ENCODE data around the gene CDC25B.
A peak's percentile ranks its signal among the peaks of the same experiment; 100 is the strongest.

Gene CDC25B

DNA sequence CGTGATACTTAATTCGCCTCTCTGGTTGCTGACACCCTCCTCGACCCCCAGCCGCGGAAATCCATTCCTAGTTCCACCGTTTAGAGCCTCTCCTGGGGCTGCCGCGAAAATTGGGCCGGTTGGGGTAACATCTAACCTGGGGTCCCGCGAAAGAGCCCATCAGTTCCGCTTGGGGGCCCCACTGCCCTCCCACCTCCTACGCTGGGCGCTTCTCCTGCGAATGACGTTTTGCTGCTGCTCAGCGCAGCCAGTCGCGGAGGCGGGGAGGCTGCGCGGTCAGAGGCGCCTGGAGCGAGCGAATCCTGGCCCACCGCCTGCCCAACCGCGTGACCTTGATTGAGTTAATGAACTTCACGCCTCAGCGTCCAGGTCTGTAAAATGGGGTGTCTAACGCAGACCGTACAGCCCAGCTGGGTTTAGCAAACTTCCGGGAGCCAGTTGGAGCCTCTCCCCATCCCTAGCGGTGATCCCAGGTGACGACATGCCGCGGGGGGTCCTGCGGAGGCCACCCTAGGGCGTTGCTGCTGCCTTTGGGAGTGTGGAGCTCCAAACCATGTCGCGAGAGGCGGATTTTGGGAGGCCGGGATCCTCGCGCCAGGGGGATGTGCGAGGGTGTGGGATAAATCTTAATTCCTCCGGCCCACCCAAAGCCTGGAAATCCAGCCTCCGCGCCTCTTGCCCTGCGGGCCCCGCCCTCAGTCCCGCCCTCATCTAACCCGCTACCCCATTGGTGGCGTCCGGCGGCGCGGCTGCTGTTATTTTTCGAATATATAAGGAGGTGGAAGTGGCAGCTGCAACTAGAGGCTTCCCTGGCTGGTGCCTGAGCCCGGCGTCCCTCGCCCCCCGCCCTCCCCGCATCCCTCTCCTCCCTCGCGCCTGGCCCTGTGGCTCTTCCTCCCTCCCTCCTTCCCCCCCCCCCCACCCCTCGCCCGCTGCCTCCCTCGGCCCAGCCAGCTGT is at the start of gene CDC25B:
TSS of gene CDC25B (plus strand) at position 800 of the 958 bp plus-strand sequence. CDS start 222 bp downstream, outside the sequence.
- peak within 1 kb of the TSS; percentile 91 for H3K4me3 ChIP-seq (ENCODE audit: low read depth, low read length)
- DNase-seq (ENCODE audit: low read depth) = peak; percentile 92
- TF ChIP-seq, protein P1, sequence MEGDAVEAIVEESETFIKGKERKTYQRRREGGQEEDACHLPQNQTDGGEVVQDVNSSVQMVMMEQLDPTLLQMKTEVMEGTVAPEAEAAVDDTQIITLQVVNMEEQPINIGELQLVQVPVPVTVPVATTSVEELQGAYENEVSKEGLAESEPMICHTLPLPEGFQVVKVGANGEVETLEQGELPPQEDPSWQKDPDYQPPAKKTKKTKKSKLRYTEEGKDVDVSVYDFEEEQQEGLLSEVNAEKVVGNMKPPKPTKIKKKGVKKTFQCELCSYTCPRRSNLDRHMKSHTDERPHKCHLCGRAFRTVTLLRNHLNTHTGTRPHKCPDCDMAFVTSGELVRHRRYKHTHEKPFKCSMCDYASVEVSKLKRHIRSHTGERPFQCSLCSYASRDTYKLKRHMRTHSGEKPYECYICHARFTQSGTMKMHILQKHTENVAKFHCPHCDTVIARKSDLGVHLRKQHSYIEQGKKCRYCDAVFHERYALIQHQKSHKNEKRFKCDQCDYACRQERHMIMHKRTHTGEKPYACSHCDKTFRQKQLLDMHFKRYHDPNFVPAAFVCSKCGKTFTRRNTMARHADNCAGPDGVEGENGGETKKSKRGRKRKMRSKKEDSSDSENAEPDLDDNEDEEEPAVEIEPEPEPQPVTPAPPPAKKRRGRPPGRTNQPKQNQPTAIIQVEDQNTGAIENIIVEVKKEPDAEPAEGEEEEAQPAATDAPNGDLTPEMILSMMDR (IDR thresholded peaks at IDR 0.05; ENCODE audit: insufficient read depth, low read depth, low read length, missing control alignments) = peak; percentile 38

DNA sequence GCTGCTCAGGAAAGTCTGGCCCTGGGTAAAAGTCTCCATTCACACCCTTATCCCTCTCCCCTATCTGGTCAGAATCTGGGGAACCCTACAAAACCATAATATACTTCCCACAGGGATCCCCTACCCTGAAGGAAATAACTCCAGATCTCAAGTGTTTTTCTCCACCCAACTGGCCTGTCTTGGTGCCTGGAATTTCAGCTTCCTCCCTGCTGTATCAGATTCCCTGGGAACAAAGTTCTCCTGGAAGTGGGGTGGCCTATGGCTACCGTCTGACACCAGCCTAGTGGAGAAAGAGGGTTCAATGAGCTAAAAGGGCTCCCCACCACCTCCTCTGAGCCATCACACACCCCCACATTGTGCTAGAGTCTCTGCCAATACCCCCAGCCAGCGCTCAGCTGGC is 48.6 kb upstream of the CDC25B start:
- TF ChIP-seq, protein P1 (IDR thresholded peaks at IDR 0.05; ENCODE audit: insufficient read depth, low read depth, low read length, missing control alignments) = no peak
- DNase-seq (ENCODE audit: low read depth) = no peak
- no peak overlapping the region for H3K4me3 ChIP-seq (ENCODE audit: low read depth, low read length)

DNA sequence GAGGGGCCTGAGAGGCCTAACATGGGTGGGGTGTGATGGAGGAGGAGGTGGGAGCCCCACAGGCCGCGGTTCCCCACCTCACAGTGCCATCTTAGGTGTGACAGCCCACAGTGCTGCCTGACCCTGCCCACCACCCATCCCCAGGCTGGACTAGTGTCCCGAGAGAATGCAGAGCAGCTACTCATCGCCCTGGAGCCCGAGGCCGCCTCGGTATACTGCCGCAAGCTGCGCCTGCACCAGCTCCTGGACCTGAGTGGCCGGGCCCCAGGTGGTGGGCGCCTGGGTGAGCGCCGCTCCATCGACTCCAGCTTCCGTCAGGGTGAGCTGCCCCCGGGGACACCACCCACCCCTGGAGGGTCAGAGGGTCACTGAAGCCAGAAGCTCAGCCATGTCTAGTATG is 48.0 kb upstream of the CDC25B start:
- DNase-seq (ENCODE audit: low read depth) = no peak
- TF ChIP-seq, protein P1 (IDR thresholded peaks at IDR 0.05; ENCODE audit: insufficient read depth, low read depth, low read length, missing control alignments) = no peak
- no peak overlapping the region for H3K4me3 ChIP-seq (ENCODE audit: low read depth, low read length)

DNA sequence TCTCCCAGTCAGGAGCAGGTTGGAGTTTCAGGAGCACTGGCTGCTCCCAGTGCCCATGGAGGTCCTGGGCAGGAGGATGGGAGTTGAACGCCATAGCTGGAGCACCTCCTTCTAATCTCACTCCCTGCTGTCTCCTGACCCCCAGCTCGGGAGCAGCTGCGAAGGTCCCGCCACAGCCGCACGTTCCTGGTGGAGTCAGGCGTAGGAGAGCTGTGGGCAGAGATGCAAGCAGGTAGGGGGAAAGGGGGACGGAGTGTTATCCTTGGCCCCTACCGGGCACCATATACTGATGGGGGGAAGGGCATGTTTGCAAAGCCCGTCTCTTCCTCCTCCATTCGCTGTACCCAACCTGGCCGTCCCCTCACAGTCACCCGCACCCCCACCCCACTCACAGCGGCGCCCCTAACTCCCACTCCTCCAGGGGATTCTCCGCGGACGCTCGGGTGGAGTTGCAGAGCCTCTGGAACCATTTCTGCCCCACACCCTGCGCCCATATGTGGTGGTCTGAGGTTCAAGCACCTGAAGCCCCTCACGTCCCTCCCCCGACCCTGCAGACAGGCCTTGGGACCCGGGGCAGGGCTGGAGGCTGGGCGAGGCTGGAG is 46.9 kb upstream of the CDC25B start:
- no peak overlapping the region for H3K4me3 ChIP-seq (ENCODE audit: low read depth, low read length)
- DNase-seq (ENCODE audit: low read depth) = no peak

DNA sequence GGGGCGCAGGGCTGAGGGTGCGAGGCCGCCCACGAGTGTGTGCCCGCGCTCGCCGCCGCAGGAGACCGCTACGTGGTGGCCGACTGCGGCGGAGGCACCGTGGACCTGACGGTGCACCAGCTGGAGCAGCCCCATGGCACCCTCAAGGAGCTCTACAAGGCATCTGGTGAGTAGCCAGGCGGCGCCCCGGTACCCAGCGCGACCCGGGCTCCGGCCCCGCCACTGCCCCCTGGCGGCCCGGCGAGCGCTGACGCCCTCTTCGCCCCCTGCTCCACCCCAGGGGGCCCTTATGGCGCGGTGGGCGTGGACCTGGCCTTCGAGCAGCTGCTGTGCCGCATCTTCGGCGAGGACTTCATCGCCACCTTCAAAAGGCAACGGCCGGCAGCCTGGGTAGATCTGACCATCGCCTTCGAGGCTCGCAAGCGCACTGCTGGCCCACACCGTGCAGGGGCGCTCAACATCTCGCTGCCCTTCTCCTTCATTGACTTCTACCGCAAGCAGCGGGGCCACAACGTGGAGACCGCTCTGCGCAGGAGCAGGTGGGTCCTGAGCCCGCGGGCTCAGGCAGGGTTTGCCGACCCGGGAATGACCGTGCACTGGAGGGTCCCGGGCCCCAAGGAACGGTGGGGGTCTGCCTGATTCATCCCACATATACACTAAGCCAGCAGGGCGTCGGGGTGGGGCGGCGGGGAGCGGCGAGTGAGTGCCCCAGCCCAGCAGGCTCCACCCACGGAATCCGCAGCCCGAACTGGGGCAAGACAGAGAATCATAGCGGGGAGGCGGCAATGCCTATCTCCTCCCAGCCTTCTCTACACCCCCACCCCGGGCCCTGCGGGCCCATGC is 46.2 kb upstream of the CDC25B start:
- H3K4me3 ChIP-seq (ENCODE audit: low read depth, low read length) = no peak overlapping the region
- TF ChIP-seq, protein P1 (IDR thresholded peaks at IDR 0.05; ENCODE audit: insufficient read depth, low read depth, low read length, missing control alignments) = peak; percentile 47
- DNase-seq (ENCODE audit: low read depth) = peak; percentile 35

More for the DNA sequence above, 46.9 kb upstream of the CDC25B start:
- TF ChIP-seq, protein P1 (IDR thresholded peaks at IDR 0.05; ENCODE audit: insufficient read depth, low read depth, low read length, missing control alignments) = no peak

DNA sequence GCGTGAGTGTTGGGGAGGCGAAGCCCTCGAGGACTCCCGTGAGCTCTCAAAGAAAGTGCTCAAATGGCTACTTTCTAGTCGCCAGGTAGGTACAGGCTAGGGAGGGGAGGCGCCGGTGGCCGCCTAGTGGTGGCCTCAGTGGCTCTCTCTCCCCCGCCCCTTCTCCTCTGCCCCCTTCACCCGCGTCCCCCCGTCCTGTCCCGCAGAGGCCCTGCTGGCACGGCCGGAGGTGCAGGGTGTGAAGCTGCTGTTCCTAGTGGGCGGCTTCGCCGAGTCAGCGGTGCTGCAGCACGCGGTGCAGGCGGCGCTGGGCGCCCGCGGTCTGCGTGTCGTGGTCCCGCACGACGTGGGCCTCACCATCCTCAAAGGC is 44.8 kb upstream of the CDC25B start:
- TF ChIP-seq, protein P1 (IDR thresholded peaks at IDR 0.05; ENCODE audit: insufficient read depth, low read depth, low read length, missing control alignments) = no peak
- no peak for DNase-seq (ENCODE audit: low read depth)

More for the DNA sequence above, 44.8 kb upstream of the CDC25B start:
- no peak overlapping the region for H3K4me3 ChIP-seq (ENCODE audit: low read depth, low read length)

Measured in GM12865 (cell line).